Activated CD4-positive, alpha-beta T cell treated with anti-CD3 and anti-CD28 coated beads, Interleukin-2, Interleukin-4, amounts not matched to agents 100 ng/mL and 50 ng/mL, durations not matched to agents 16 hours and 8 hours (primary cell): ENCODE data around the gene MCMBP.
"Not testable (repeated sequence)": the region's sequence is repeated elsewhere in the genome, so short reads cannot be mapped to it uniquely, and the experiment has no call there.

Experiments
- DNase-seq: peaks from one replicate; pipeline ENCODE4 v3.0.0-alpha.2; 2020; ENCODE audit warnings: low spot score

MCMBP gene, protein sequence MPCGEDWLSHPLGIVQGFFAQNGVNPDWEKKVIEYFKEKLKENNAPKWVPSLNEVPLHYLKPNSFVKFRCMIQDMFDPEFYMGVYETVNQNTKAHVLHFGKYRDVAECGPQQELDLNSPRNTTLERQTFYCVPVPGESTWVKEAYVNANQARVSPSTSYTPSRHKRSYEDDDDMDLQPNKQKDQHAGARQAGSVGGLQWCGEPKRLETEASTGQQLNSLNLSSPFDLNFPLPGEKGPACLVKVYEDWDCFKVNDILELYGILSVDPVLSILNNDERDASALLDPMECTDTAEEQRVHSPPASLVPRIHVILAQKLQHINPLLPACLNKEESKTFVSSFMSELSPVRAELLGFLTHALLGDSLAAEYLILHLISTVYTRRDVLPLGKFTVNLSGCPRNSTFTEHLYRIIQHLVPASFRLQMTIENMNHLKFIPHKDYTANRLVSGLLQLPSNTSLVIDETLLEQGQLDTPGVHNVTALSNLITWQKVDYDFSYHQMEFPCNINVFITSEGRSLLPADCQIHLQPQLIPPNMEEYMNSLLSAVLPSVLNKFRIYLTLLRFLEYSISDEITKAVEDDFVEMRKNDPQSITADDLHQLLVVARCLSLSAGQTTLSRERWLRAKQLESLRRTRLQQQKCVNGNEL

DNA sequence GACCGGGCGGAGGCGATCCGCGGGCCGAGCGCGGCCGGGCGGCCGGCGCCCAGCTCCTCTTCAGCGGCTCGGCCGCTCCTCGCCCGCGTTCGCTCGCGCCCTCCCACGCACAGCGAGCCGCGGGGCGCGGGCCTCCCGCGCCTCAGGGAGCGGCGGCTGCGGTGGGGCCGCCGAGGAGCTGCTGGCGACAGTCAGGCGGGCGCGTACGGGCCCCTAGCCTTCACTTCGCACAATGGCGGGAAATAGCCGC lies at the start of gene MCMBP:
Gene MCMBP (minus strand): TSS at position 234 of the 250 bp plus-strand sequence. CDS start 259 bp downstream, outside the sequence.
- DNase-seq = no peak

DNA sequence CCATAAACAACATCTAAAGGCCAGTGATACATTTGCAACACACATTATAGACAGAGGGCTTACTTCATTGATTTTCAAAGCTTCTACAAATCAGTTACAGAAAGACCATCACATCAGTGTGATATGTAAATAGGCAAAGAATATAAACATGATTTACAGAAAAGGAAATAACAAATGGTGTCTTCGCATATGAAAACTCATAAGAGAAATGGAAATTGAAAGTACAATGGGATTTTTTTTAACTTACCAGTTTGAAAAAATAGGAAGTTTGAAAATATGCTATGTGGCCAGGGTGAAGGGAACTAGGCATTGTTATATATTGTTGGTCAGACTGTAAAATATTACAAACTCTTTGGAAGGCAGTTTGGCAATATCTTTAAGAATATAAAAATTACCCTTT lies 47.2 kb upstream of the MCMBP start:
- DNase-seq = no peak

DNA sequence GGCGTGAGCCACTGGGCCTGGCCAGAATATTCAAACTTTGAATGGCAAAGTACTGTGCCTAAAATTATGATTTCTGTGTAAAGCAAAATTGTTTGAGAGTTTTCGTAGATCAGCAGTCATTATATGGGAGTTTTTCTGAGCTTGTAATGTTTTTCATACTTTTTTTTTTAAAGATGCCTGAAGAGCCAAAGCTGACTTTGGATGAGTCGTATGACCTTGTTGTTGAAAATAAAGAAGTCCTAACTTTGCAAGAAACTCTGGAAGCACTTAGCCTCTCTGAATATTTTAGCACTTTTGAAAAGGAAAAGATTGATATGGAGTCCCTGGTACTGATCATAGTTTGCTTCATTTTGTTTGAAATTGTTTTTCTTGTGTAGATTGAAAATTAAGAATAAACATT lies 46.6 kb upstream of the MCMBP start:
- DNase-seq = no peak

DNA sequence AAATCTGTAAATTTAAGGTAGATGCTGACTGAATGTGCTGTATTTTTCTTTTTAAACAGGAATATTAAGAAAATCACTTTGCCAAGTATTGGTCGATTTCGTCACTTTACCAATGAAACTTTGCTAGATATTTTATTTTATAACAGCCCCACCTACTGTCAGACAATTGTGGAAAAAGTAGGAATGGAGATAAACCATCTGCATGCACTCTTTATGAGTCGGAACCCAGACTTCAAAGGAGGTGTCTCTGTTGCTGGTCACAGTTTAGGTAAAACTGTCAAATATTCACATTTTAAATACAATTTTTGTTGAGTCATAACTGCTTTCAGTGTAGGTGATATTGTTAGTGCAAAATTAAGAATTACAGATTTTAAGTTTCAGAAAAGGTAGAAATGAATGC lies 45.1 kb upstream of the MCMBP start:
- DNase-seq = no peak

DNA sequence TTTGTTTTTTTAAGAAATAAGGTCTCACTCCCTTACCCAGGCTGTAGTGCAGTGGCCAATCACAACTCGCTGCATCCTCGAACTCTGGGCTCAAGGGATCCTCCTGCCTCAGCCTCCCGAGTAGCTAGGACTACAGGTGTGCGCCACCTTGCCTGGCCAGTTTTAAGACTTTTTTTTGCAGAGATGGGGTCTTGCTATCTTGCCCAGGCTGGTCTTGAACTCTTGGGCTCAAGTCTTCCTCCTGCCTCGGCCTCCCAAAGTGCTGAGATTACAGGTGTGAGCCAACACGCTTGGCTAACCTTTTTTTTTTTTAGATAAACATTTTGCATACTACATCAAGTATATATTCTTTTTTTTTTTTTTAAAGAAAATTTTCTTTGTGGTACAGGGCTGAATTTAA lies 38.0 kb upstream of the MCMBP start:
- no peak for DNase-seq

DNA sequence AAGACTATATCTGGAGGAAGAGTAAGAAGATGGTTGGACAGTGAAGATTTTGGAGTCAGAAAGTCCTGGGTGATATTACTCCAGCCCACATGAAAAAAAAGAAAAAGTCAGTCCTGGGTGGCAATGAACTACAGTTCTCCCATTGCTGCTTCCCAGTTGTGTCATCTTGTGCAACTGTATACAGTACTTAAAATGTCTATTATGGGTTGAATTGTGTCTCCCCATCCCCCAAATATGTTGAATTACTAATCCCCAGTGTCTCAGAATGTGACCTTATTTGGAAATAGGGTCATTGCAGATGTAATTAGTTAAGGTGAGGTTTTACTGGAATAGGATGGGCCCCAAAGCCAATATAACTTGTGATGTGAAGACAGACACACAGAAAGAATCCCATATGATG lies 35.5 kb upstream of the MCMBP start:
- no peak for DNase-seq

DNA sequence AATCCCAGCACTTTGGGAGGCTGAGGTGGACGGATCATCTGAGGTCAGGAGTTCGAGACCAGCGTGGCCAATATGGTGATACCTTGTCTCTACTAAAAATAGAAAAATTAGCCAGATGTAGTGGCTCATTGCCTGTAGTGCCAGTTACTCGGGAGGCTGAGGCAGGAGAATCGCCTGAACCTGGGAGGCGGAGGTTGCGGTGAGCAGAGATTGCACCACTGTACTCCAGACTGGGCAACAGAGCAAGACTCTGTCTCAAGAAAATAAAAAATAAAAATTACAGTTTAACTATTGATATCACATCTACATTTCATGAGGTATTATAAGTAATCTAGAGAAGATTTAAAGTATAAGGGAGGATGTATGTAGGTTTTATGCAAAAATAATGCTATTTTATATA lies 35.1 kb upstream of the MCMBP start:
- DNase-seq = not testable (repeated sequence)

DNA sequence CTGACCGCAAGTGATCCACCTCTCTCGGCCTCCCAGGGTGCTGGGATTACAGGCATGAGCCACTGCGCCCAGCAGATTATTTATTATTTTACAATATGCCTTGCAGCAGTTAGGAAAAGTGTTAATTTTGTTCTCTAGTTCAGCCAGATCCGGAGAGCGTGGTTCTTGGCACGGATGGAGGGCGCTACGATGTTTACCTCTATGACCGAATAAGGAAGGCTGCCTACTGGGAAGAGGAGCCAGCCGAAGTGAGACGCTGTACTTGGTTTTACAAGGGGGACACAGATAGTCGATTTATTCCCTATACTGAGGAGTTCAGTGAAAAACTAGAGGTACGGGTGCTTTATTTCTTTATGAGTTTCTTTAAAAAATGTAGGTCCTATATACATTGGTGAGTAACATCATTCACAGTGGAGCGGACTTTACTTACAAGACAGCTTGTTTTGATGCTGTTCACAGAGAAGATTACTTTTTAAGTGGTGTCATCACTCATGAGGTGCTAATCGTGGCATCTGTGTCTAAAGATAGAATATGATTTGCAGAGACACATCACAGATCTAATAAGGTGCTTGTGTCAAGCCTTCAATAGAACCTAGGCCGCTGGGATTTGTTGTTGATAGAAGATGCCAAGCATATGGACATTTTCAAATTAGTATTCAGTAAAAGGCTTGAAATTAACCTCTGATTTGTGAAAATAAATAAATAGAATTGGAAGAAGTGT lies 31.5 kb upstream of the MCMBP start:
- DNase-seq = no peak

DNA sequence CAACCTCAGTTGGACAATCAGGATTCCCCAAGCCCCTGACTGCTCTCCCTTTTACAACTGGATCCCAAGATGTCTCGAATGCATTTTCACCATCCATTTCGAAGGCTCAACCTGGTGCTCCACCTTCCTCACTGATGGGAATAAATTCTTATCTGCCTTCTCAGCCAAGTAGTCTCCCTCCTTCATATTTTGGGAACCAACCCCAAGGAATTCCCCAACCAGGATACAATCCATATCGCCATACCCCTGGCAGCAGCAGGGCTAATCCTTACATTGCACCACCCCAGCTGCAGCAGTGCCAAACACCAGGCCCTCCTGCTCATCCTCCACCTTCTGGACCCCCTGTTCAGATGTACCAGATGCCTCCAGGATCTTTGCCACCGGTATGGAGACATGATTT lies 25.9 kb upstream of the MCMBP start:
- no peak for DNase-seq

DNA sequence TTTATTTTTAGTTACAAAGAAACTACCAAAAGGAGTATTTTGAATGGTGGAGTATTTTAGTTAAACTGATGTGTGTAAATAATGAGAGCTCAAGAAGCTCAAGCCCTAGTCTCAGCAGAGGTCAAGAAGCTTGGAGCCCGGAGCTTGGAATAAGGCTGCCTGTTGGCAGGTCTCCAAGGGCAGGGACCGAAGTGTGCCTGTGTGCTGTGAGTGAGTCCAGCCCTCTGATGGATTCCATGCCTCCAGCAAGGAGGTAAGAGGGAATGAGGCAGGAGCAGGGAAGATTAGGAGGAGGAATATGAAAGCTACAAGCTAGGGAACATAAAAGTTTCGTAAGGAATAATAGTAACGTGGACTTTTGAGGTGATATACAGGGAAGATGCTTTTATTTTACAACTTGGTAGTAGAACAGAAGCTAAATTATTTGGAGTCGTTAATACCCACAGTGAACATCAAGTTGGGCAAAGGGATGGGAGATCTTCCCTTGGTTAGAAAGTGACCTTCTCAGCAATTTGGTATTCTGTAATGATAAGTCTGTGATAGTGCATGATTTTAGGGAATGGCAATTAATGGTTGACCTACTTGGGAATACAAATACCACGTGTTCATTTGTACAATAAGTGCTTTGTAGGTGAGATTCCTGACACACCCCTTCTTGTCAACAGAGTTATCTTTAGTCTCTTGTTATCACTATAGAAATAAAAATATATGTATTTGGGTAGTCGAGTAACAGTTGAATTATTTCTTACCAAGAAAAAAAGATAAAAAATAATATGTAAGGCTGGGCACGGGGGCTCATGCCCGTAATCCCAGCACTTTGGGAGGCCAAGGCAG lies 24.5 kb upstream of the MCMBP start:
- no peak for DNase-seq

DNA sequence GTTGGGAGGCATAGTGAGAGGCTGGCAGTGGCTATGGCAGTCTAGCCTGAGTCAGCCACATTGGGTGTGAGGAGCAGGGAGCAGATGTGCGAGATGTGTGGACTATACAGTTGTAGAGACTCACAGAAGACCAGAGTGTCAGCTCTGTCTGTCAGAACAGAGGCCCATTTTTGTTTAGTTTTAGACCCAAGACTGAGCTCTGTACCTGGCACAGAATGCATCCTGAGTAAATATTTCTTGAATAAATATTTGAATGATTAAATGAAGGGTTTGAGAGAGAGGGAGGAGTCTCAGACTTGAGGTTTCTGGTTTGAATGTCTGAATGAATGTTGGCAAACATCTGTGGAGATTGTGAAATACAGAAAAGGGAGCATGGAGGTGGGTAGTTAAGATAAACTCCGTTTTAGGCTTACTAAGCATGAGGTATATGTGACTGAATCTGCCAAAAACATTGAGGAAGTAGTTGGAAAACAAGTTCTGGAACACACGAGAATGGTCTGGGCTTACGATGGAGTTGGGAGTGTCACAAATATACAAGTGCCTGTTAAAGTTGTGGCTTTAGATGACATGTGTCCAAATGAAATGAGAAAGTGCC lies 23.5 kb upstream of the MCMBP start:
- no peak for DNase-seq

DNA sequence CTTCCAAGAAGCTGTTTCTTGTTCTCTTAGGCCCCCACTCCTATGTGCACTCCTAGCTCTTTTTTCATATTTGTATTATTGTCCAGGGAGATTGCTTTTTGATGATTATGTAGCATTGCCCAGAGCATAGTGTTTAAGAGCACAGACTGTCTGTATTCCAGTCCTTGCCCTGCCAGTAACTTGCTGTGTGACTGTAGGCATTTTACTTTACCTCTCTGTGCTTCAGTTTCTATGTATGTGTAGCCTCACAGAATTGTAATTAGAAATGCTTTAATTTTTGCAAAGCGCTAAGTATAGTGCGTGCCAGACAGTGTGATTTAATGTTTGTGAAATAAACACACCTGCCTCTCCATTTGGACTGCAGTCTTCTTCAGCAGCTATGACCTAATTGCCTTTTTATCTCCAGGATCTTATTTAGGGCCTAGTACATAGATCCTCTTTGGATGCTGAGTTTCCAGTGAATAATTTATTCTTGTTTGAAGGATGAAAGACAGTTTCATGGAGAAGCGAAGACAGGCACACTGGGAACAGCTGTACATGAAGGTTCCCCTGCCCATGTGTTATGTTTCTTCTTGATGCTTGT lies 21.3 kb upstream of the MCMBP start:
- no peak for DNase-seq

DNA sequence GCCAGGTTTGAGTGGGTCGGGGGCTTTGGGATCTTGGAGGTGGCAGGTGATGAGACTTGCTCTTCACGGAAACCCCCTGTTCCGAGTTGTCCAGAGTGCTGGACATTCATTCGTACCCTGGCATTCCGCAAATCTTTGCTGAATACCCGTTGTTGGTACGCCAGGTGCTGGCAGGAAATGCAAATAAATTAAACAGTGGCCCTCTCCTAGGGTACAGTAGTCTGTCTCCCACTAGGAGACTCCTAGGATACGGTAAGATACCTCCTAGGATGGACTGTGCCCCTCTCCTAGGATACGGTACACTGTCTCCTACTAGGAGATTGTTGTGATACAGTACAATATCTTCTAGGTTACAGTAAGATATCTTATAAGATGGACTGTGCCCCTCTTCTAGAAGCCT lies 20.4 kb upstream of the MCMBP start:
- DNase-seq = no peak

DNA sequence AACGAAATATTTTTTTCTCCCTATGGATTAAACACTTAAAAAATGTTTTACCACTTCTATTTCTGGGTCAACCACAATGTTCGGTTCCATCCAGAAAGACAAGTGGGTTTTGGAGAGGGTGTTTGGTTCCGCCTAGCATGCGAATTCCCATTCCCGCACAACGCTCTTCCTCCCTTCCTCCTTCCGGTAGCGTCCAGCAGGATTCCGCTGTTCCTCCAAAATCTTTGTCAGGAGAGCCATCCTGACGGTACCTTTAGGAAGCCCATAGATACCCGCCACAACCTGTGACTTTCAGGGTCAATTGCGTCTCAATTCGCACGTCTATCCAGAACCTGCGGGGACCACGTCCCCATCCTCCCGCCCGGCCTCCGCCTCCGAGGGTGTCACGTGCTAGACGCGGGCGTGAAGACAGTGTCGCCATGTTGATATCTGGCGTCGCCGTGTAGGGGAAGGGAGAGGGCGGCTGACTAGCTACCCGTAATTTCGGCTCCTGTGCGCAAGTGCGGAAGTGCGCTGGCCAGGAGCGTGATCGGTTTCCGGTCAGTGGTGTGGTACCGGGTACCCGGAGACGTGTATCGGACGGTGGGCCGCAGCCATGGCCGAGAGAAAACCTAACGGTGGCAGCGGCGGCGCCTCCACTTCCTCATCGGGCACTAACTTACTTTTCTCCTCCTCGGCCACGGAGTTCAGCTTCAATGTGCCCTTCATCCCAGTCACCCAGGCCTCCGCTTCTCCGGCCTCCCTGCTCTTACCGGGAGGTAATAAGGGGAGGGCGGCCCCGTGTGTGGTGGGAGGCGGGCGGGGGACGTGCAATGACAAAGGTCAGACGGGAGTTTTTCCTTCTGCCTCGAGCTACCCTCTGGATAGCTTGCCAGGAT lies 19.8 kb upstream of the MCMBP start, which contains the start of gene SEC23IP:
Gene SEC23IP (plus strand): TSS at position 543 of the 878 bp plus-strand sequence. CDS start 53 bp downstream, at position 596.
- peak; percentile 95 for DNase-seq

DNA sequence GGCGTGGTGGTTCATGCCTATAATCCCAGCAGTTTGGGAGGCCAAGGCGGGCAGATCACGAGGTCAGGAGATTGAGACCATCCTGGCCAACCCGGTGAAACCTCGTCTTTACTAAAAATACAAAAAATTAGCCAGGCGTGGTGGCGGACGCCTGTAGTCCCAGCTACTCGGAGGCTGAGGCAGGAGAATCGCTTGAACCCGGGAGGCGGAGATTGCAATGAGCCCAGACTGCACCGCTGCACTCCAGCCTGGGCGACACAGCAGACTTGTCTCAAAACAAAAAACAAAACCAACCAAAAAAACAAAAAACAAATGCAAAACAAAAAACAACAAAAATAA lies 19.2 kb upstream of the MCMBP start:
- DNase-seq = not testable (repeated sequence)

DNA sequence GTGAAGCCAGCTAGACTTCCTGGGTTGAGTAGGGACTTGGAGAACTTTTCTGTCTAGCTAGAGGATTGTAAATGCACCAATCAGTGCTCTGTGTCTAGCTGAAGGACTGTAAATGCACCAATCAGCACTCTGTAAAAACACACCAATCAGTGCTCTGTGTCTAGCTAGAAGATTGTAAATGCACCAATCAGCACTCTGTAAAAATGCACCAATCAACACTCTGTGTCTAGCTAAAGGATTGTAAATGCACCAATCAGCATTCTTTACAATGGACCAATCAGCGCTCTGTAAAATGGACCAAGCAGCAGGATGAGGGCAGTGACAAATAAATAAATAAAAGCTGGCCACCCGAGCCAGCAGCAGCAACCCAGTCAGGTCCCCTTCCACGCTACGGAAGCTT lies 17.7 kb upstream of the MCMBP start:
- DNase-seq = not testable (repeated sequence)

DNA sequence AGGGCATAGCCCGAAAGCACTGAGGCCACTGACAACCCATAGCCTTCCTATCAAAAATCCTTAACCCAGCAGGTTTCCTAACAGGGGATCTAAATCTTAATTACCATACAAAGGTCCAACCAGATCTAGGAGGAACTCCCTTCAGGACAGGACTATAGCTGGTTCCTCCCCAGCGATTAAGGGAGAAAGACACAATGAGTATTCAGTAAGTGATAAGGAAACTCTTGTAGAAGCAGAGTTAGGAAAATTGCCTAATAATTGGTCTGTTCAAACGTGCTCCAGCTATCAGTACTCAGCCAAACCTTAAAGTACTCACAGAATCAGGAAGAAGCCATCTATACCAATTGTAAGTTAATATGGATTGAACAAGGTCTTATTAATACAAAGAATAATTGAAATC lies 16.6 kb upstream of the MCMBP start:
- not testable (repeated sequence) for DNase-seq

DNA sequence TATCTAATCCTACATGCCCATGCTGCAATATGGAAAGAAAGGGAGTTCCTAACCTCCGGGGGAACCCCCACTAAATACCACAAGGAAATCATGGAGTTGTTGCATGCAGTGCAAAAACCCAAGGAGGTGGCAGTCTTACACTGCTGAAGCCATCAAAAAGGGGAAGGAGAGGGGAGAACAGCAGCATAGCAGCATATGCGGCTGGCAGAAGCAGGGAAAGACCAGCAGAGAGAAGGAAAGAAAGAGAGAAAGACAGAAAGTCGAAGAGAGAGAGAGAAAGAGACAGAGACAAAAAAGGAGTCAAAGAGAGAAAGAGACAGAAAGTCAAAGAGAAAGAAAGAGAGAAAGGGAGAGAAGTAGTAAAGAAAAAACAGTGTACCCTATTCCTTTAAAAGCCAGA lies 16.1 kb upstream of the MCMBP start:
- DNase-seq = not testable (repeated sequence)

DNA sequence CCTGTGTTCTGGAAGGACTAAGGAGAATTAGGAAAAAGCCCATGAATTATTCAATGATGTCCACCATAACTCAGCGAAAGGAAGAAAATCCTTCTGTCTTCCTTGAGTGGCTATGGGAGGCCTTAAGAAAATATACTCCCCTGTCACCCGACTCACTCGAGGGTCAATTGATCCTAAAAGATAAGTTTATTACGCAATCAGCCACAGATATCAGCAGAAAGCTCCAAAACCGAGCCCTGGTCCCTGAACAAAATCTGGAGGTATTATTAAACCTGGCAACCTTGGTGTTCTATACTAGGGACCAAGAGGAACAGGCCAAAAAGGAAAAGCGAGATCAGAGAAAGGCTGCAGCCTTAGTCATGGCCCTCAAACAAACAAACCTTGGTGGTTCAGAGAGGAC lies 13.4 kb upstream of the MCMBP start:
- not testable (repeated sequence) for DNase-seq

DNA sequence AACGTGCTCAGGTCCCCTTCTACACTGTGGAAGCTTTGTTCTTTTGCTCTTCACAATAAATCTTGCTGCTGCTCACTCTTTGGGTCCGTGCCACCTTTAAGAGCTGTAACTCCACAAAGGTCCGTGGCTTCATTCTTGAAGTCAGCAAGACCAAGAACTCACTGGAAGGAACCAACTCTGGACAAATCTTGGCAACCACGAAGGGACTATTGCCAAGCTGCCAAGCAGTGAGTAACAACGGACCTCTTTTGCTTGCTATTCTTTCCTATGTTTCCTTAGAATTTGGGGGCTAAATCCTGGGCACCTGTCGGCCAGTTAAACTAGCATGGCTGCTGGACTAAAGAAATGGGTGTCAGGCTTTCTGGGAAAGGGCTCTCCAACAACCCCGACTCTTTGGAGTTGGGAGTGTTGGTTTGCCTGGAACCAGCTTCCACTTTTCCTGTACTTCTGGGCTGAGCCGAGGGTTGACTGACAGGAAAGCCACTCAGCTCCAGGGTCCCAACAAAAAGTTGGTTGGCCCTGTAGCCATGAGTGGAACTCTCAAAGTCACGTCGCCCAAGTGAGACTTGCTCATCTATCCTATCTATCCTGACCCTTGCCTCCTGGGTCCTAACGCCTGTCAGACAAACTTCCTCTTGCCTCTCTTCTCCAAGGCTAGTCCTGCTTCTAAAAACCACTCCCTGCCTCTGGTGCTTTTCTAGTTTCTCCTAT lies 11.4 kb upstream of the MCMBP start:
- DNase-seq = not testable (repeated sequence)
